ENCODE data around the gene BMP3. TPM values are rescaled to one million over a fixed set of nuclear protein-coding genes. Genes with fewer than 3 reads are reported as not detected.

BMP3 gene
- total RNA-seq, 1 donor from 2014 or later: 0.25 TPM

GRCh38 chr4:81085979-81086378 lies 55.5 kb downstream of the BMP3 start:
- TF ChIP-seq POLR2AphosphoS5 (IDR thresholded peaks at IDR 0.05; ENCODE audit: insufficient read depth in 1 of 2, low read depth in 1 of 2): no peak
- TF ChIP-seq POLR2A (IDR thresholded peaks at IDR 0.05): no peak
- TF ChIP-seq CTCF (IDR thresholded peaks at IDR 0.05): no peak
- Histone ChIP-seq H3K27ac (no peak overlapping the region), H3K4me1 (no peaks in the 10 kb centered on the region), H3K9me3 (no peaks in the 10 kb centered on the region), H3K4me3 (no peak overlapping the region), H3K27me3 (no peaks in the 10 kb centered on the region), H3K36me3 (no peaks in the 10 kb centered on the region)
- intact Hi-C loops (cut with DNase I): no loop called here
- DNase-seq (ENCODE audit: extremely low spot score in 2 of 2): no peak

- no peak overlapping the region for H3K4me3 ChIP-seq
- no peaks in the 10 kb centered on the region for H3K27me3 ChIP-seq
- DNase-seq (ENCODE audit: extremely low spot score in 2 of 2): no peak
- no peaks in the 10 kb centered on the region for H3K9me3 ChIP-seq
- intact Hi-C loops (cut with DNase I): no loop called here
- H3K27ac ChIP-seq: no peak overlapping the region
- no peaks in the 10 kb centered on the region for H3K4me1 ChIP-seq
- H3K36me3 ChIP-seq: no peaks in the 10 kb centered on the region
- no peak for TF ChIP-seq POLR2A (IDR thresholded peaks at IDR 0.05)
- no peak for TF ChIP-seq CTCF (IDR thresholded peaks at IDR 0.05)
Observed at GRCh38 chr4:81093720-81094401, 63.4 kb downstream of the BMP3 start.

GRCh38 chr4:81095389-81095788 lies 64.9 kb downstream of the BMP3 start:
- no peaks in the 10 kb centered on the region for H3K9me3 ChIP-seq
- TF ChIP-seq POLR2A (IDR thresholded peaks at IDR 0.05) (no peak), CTCF (IDR thresholded peaks at IDR 0.05) (no peak), POLR2AphosphoS5 (IDR thresholded peaks at IDR 0.05; ENCODE audit: insufficient read depth in 1 of 2, low read depth in 1 of 2) (no peak)
- intact Hi-C loops (cut with DNase I): no loop called here
- no peak overlapping the region for H3K4me3 ChIP-seq
- DNase-seq (ENCODE audit: extremely low spot score in 2 of 2): no peak
- H3K27me3 ChIP-seq: no peaks in the 10 kb centered on the region
- no peaks in the 10 kb centered on the region for H3K4me1 ChIP-seq
- H3K36me3 ChIP-seq: no peaks in the 10 kb centered on the region
- H3K27ac ChIP-seq: no peak overlapping the region

- intact Hi-C loops (cut with DNase I): no loop called here
- DNase-seq (ENCODE audit: extremely low spot score in 2 of 2): no peak
- Histone ChIP-seq H3K27me3 (no peaks in the 10 kb centered on the region), H3K9me3 (no peaks in the 10 kb centered on the region), H3K4me3 (no peak overlapping the region), H3K27ac (no peak overlapping the region), H3K4me1 (no peaks in the 10 kb centered on the region), H3K36me3 (no peaks in the 10 kb centered on the region)
- TF ChIP-seq POLR2AphosphoS5 (IDR thresholded peaks at IDR 0.05; ENCODE audit: insufficient read depth in 1 of 2, low read depth in 1 of 2): no peak
- TF ChIP-seq POLR2A (IDR thresholded peaks at IDR 0.05): no peak
- TF ChIP-seq CTCF (IDR thresholded peaks at IDR 0.05): no peak
Observed at GRCh38 chr4:81096566-81096965, 66.1 kb downstream of the BMP3 start.

- intact Hi-C loops (cut with DNase I): no loop called here
- Histone ChIP-seq H3K9me3 (no peaks in the 10 kb centered on the region), H3K27me3 (no peaks in the 10 kb centered on the region), H3K36me3 (no peaks in the 10 kb centered on the region), H3K4me3 (no peak overlapping the region), H3K27ac (no peak overlapping the region), H3K4me1 (no peaks in the 10 kb centered on the region)
- no peak for DNase-seq (ENCODE audit: extremely low spot score in 2 of 2)
- TF ChIP-seq POLR2AphosphoS5 (IDR thresholded peaks at IDR 0.05; ENCODE audit: insufficient read depth in 1 of 2, low read depth in 1 of 2) (no peak), CTCF (IDR thresholded peaks at IDR 0.05) (no peak), POLR2A (IDR thresholded peaks at IDR 0.05) (no peak)
Observed at GRCh38 chr4:81102107-81102506, 71.6 kb downstream of the BMP3 start.
